T47D (cell line): Measurements from ENCODE around the gene MACROH2A1.
"Not testable (repeated sequence)": the region's sequence is repeated elsewhere in the genome, so short reads cannot be mapped to it uniquely, and the experiment has no call there.

Experiments
- DNase-seq, 2 experiments: peaks; one replicate each; pipeline versions ENCODE4 v3.0.0 to v3.0.0-alpha.2; 2011 to 2012; ENCODE audit warnings: low read depth in 1 of 2, low spot score in 1 of 2
- JUND ChIP-seq: IDR thresholded peaks from 2 replicates; pipeline ENCODE4 v1.6.1; 2012; ENCODE audit warnings: low read depth
- in situ Hi-C: cut with HindIII; loops from 2 replicates; pipeline ENCODE4 v1.10.0; 2016; ENCODE audit warnings: low sequenced_read_pairs, low pct_unique_long_range_greater_than_20kb

The MACROH2A1 gene

DNA sequence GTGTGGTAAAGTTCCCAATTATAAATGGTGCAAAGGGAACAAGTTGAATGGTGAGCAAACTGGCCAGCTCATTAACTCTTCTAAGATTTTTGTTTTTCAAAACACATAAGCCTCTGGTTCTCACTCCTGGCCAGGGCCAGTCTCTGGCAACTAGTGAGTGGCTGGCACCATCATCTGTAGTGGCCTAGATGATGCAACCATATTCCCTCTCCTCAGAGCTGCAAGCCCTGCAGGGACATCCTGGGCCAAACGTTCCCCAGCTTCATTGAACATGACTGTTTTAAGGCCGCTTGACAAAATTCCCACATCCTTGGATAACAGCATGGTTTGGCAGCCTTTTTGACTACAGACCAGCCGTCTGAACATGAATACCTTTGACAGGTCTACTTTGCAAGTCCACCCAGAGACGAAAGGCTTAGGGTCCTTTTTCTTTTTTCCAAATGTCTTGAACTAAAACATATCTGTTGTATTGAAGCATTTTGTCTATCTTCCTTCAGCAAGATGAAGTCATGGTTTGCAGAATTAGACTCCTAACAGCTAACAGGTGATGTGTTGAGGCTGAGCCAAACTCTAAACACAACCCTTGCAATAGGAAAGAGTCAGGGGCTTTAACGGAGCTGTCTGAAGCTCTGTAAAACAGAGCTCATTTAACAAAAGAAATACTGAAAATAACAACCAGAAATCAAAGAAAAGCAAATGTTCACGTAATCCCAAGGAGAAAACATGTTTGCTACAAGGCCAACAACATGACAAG lies 23.8 kb downstream of the MACROH2A1 start:
- no peak for TF ChIP-seq JUND
- in situ Hi-C loops, result no loop called here
- no peak for DNase-seq

DNA sequence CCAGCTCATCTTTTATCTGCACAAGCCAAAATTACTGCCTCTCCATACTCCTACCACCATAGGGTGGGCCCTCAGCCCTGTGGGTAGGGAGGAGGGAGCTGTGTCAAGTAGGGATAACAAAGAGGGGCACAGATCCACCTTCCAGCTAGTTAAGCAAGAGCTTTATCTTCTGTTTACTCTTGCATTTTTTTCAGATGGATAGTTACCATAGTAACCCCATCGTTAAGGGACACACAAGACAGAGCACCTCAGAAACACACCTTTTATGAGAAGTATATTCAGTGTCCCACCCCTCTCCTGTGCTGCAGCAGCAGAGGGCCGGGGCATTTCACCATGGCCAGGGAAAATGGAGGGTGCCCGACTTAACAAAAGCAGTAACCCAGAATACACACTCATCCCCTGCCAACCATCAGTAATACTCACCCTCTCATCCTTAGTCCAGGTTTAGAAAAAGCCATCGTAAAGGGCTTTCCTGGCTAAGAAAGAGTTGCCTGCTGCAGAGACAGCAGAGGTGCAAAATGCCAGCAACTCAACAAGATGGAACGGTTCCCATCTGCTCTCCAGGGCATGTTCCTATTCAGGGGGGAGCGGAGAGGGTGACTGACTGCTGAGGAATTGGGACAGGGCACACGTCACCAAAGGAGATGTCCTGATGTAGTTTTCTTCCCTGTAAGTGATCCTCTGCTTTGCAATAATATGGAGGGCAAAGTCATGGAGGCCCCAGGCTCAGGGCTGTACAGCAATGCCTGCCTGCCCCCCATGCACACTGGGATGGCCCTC lies 25.1 kb downstream of the MACROH2A1 start:
- no peak for DNase-seq
- in situ Hi-C loops, result no loop called here
- TF ChIP-seq JUND, result no peak

DNA sequence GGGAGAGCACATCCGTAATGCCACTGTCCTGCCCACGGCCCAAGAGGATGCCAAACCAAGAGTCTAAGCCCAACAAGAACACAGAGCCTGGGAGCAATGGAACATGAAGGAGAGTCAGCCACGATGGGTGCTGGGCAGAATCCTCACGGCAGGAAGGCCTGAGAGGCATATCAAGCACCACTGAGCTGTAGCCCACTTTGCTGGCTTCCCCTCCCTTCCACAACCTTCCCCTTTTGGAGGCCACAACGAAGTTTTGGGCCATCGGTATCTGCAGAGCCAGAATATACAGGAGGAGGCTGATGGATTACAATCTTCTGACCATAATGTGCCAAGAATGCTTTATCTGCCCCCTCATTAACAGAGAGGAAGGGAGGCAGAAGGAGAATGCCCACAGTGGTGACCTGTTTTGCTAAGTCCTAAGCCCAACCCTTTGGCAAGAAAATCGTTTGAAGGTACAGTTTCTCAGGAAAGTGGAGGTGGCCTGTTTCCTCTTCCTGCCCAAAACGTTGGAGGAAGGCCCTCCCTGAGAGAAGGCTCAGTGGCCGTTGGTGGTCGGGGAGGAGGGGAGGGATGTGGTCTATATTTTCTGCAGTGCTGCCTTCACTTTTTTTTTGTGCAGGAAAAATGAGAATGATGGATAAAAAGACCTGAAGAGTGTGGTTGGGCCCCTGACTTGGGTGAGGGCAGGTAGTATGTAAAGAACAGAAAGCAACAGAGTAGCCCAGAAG lies 26.2 kb downstream of the MACROH2A1 start:
- in situ Hi-C loops, result no loop called here
- TF ChIP-seq JUND, result no peak
- no peak for DNase-seq

DNA sequence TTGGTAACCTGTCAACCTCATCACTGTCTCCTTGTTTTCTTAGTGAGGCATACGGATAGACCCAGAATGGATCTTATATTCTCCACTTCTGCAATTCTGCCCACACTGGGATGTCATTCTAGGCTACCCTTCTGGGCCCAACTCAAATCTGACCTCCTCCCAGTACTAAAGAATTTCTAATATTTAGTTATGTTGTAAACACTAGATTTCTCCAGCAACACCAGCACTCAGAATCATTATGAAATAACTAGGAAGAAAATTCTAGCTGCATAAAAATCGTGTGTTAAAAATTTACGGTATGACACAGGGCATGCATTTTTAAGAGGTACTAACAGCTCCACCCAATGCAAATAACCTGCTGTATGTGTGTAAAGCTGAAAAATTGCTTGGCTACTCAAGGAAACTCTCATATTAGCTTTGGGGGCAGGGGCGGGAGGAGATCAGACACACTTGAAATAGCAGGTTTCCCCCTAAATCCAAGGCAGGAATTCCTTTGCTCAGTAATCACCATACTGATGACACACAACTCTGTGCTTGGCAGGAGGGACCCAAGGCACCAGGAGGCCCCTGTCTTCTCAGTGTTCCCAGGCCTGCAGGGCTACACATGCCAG lies 27.3 kb downstream of the MACROH2A1 start:
- TF ChIP-seq JUND, result no peak
- DNase-seq, result no peak
- in situ Hi-C loops, result no loop called here

- in situ Hi-C loops, result no loop called here
- no peak for TF ChIP-seq JUND
Observed at GRCh38 chr5:135369952-135370351, 29.1 kb downstream of the MACROH2A1 start.

DNA sequence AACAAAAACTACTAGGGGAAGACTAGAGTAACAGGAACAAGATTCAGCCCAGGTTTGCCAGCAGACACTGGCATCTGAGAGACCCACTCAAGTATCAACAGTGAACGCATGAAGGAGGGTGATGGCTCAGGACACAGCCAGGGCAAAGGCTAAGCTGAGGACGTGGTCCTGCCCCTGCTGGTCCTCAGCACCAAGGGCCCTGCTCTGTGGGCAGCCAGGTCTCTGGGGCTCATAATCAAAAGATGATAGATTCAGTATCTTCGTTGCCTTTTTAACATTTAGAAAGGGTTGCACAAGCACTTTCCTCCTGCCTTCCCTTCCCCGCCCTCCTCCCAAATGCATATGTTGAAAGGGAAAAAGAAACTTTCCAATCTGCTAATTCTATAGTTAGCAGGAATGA lies 31.5 kb downstream of the MACROH2A1 start:
- no peak for TF ChIP-seq JUND
- DNase-seq, result no peak
- in situ Hi-C loops, result no loop called here

More at GRCh38 chr5:135369952-135370351, 29.1 kb downstream of the MACROH2A1 start:
- no peak for DNase-seq

- in situ Hi-C loops, result no loop called here
- no peak for DNase-seq
Observed at GRCh38 chr5:135367076-135367475, 32.0 kb downstream of the MACROH2A1 start.

GRCh38 chr5:135365281-135365680 lies 33.8 kb downstream of the MACROH2A1 start:
- in situ Hi-C loops, result no loop called here
- no peak for DNase-seq
- no peak for TF ChIP-seq JUND

More at GRCh38 chr5:135367076-135367475, 32.0 kb downstream of the MACROH2A1 start:
- TF ChIP-seq JUND, result no peak

- in situ Hi-C loops, result no loop called here
- TF ChIP-seq JUND, result no peak
- peak in 1 of 2 experiments; percentile 24 for DNase-seq
Observed at GRCh38 chr5:135364421-135365262, 34.4 kb downstream of the MACROH2A1 start.

- in situ Hi-C loops, DNase-seq: not testable (repeated sequence)
Observed at GRCh38 chr5:135363342-135363741, 35.7 kb downstream of the MACROH2A1 start.

DNA sequence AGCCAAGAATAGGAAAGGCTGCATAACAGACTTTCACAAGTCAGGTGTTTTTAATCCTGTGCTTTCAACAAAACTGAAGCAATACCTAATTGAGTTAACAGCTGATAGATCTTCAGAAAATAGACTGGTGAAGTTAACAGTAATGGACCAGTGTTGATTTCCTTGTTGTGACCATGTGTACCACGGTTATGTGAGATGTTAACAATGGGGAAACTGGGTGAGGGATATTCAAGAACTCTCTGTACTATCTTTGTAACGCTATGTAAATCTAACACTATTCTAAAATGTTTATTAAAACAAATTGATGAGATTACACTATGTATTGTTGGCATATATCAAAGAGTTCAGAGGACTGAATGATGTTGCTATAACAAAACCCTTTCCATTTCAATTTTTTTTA lies 36.9 kb downstream of the MACROH2A1 start:
- no peak for DNase-seq
- no peak for TF ChIP-seq JUND
- in situ Hi-C loops, result no loop called here
